GM21619 (cell line): ENCODE data around the gene TRAFD1.

Source experiments
- ATAC-seq: cut with Tn5 transposase; IDR thresholded peaks from one replicate; pipeline ENCODE4 v1.9.1; 2021; ENCODE audit not compliant: unreplicated experiment

The TRAFD1 gene

GRCh38 chr12:112175361-112176155, 50.2 kb downstream of the TRAFD1 start:
- ATAC-seq = no peak

DNA sequence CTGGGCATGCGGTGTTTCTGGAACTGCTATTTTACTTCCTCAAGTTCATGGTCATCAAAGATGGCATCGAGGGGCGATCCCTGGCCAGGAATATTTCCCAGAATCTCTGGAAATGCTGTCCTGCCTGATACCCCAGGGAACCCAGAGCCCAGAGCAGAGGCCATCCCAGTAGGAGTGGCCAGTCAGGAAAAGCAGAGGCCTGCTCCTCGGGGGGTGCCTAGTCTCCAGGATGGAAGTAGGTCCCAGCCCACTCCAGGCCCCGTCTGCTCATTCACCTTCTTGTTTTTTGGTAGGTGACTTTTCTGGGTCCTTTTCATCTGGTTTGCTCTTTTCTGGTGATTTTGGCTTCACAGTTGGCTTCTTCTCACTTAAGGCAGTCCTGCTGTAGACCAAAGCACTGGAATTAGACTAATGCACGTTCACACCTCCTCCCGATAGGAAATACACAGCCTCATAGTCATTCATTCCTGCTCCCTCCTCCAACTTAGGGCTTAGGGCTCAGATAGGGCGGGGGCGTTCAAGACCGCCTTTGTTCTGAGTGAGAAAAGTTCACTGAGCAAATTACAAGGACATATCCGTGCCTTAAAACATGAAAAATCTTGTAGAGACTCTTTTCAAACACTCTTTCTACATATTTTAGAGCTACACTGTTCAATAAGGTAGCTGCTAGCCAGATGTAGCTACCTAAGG, 51.1 kb downstream of the TRAFD1 start:
- no peak for ATAC-seq

DNA sequence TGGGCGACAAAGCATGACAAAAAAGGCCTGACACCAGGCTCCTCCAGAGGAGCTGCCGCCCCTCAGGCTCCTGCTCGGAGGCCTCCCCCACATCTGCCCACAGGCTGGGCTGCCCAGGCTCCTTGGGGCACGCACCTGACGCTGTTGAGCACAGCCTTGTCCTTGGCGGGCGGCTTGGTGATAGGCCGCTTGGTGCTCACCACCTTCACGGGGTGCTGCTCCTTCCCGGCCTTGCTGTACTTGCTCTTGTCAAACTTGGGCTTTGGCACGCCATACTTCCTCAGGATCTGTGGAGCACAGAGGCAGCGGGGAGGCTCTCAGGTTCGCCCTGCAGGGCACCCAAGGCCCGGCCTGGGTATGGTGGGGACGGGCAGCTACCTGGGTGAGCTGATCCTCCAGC, 53.4 kb downstream of the TRAFD1 start:
- no peak for ATAC-seq

DNA sequence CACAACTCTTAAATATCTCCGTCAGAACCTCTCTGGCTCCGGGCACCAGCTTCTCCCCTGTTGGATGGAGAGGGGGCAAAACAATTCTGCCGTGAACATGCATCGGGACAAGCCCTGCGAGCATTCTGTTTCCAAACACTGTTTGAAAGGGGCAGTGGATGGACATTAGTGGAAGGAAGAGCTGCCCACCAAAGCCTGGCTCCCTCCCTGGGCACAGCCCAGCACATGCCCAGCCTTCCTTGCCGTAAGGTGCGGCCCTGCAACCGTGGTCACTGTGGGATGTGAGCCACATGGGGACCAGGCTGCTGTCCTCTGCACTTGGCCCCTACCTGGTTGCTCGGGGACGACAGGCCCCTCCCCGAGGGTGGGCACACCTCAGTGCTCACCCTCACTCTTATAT, 54.0 kb downstream of the TRAFD1 start:
- ATAC-seq = no peak

DNA sequence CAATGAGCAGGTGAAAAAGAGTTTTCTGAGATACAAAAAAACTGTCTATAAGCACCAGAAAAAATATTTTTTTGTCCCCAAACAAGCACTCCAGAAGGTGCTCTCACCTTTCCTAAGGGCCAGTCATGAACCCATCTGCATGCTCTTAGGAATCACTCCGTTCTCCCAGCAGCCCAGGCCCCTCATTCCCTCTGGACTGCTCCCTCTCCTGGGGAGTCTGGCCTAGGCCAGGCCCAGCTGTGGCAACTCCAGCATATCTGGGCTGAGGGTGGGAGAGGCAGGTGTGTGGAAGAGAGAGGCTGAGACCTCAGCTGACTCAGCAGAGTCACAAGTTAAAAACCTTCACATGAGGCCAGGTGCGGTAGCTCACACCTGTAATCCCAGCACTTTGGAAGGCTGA, 54.6 kb downstream of the TRAFD1 start:
- ATAC-seq = no peak

GRCh38 chr12:112180422-112180821, 55.1 kb downstream of the TRAFD1 start:
- no peak for ATAC-seq

- no peak for ATAC-seq
Observed at GRCh38 chr12:112182499-112182898, 57.1 kb downstream of the TRAFD1 start.

GRCh38 chr12:112183141-112184021, 58.0 kb downstream of the TRAFD1 start:
- ATAC-seq = no peak

GRCh38 chr12:112184056-112184887, 58.9 kb downstream of the TRAFD1 start:
- ATAC-seq = no peak

GRCh38 chr12:112185093-112185923, 59.9 kb downstream of the TRAFD1 start:
- ATAC-seq = no peak

GRCh38 chr12:112188130-112188830, 62.9 kb downstream of the TRAFD1 start:
- no peak for ATAC-seq

GRCh38 chr12:112190231-112191025, 65.1 kb downstream of the TRAFD1 start:
- ATAC-seq = no peak

GRCh38 chr12:112191201-112191600, 65.8 kb downstream of the TRAFD1 start:
- no peak for ATAC-seq

GRCh38 chr12:112191840-112192321, 66.5 kb downstream of the TRAFD1 start:
- ATAC-seq = no peak

DNA sequence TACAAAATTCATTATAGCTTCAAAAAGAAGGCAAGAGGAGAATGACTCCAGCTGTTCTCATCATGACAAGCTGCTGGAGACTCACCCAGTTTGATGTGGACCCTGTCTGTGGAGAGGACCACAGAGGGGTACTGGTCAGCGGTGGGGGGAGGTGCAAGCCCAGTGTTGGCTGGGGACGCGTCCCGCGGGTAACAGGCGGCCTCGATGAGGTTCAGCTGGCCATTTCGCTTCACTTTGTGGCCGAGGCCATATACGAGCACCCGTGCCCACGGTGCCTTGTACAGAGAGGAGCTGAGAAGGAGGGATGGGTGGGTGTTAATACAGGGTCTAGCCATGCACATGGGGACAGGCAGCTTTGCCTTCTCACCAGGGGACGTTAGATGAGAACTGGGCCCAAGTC, 67.1 kb downstream of the TRAFD1 start:
- ATAC-seq = no peak

DNA sequence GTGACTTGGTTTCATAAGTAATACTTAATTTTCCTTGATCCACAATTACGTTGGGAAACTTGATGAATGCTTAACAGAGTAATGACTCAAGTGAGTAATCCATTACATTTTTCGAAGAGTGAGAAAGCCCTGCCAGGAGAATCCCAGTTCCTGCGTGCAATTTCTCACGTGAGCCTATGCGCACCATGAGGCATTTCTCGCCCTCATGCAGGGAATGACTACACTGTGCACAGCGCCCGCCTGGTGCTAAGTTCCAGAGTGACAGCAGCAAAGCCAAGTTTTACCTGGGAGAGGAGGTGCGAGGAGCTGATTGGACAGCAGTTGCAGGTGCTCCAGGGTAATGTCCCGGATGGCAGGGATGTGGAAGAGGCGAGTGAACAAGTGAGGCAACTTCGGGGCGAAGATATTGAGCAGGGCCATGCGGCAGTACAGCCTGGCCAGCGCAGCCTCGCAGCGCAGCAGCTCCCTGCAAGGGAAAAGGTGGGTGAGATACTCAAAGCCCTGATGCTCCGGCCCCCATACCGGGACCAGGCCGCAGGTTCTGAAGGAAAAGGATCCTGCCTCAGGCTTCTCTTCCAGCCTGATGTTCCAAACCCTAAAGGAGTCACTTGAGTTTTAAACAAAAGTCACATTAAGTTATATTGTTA, 69.4 kb downstream of the TRAFD1 start:
- no peak for ATAC-seq

GRCh38 chr12:112196196-112196875, 71.0 kb downstream of the TRAFD1 start:
- ATAC-seq = no peak
